Heart right ventricle (tissue), 16 donors: ENCODE results near the gene SNRPD2. TPM values are rescaled to one million over a fixed set of nuclear protein-coding genes. Genes with fewer than 3 reads are reported as not detected.
A peak's percentile ranks its signal among the peaks of the same experiment; 100 is the strongest.

Experiments used
- ATAC-seq, 8 donors: fragments of 200-7000 bp; cut with Tn5 transposase; one replicate each; pipeline ENCODE4 v1.9.1; 2020; ENCODE audit warnings: mild to moderate bottlenecking in 8 of 8, moderate library complexity in 8 of 8, moderate number of reproducible peaks in 1 of 8
- DNase-seq, 2 donors: peaks; one replicate each; pipeline ENCODE4 v3.0.0-alpha.2; 2020
- H3K27ac ChIP-seq, 10 donors: fragments of 200-600 bp; sonication (generic) in 2 of 10; one replicate each; pipeline versions ENCODE4 v1.5.0 to v1.8.0; 2020 to 2022; ENCODE audit warnings: mild to moderate bottlenecking in 3 of 10
- H3K27me3 ChIP-seq, 7 donors: fragments of 200-600 bp; one replicate each; pipeline ENCODE4 v1.8.0; 2021 to 2022; ENCODE audit warnings: mild to moderate bottlenecking in 2 of 7
- H3K36me3 ChIP-seq, 9 donors: fragments of 200-600 bp; sonication (generic) in 1 of 9; one replicate each; pipeline versions ENCODE4 v1.5.0 to v1.8.0; 2020 to 2022; ENCODE audit warnings: mild to moderate bottlenecking in 2 of 9
- H3K4me1 ChIP-seq, 9 donors: fragments of 200-600 bp; sonication (generic) in 1 of 9; one replicate each; pipeline versions ENCODE4 v1.5.0 to v1.8.0; 2020 to 2022; ENCODE audit warnings: mild to moderate bottlenecking in 4 of 9
- H3K4me3 ChIP-seq, 10 donors: fragments of 200-600 bp; sonication (generic) in 2 of 10; one replicate each; pipeline versions ENCODE4 v1.5.0 to v1.8.0; 2020 to 2022; ENCODE audit warnings: mild to moderate bottlenecking in 7 of 10, moderate library complexity in 2 of 10
- H3K9me3 ChIP-seq, 11 donors: fragments of 200-600 bp in 10 of 11; sonication (generic) in 2 of 11; one replicate each; pipeline versions ENCODE4 v1.5.0 to v1.8.0; 2013 to 2022; ENCODE audit warnings: mild to moderate bottlenecking in 2 of 11, control low read depth in 1 of 11, moderate library complexity in 1 of 11
- CTCF ChIP-seq, 9 donors: fragments of 200-600 bp; sonication (generic) in 2 of 9; IDR thresholded peaks; one replicate each; pipeline versions ENCODE4 v1.5.0 to v1.8.0; 2021 to 2022; ENCODE audit warnings: antibody characterized with exemption in 9 of 9, mild to moderate bottlenecking in 5 of 9, moderate library complexity in 1 of 9
- WGBS, 2 donors: extraction: QIAGEN DNeasy Blood & Tissue Kit; methylation state at CpG; one replicate each; pipeline ENCODE4 v1.1.7; 2013; ENCODE audit warnings: inconsistent platforms in 1 of 2; 5-methylcytosine and 5-hydroxymethylcytosine counted together
- intact Hi-C, 10 donors: fragments of 100-400 bp; cut with DNase I; formaldehyde crosslinking; loops; one replicate each; pipeline versions ENCODE4 v1.11.1 to v1.14.2; 2022
- long read RNA-seq, 3 donors: library from polyadenylated mRNA; unstranded; transcript quantifications; one replicate each; pipeline ENCODE4 v2.0.0, GENCODE V29; 2020 to 2021
- polyA plus RNA-seq, 2 donors: library from polyadenylated mRNA; stranded (reverse); fragments of 200-250 nt; gene quantifications; one replicate each; pipeline ENCODE4 v1.2.3, GENCODE V29; 2013
- total RNA-seq, 10 donors: library from RNA; stranded (reverse); fragmentation: NEBNext Ultra II Directional in 3 of 10; extraction: Animal tissue kit (Norgen Biotek cat#: 25700) in 3 of 10; gene quantifications; one replicate each; pipeline versions ENCODE4 v1.2.1 to v1.2.4, GENCODE V29; 2021 to 2023
- donor health status: Arrhythmogenic right ventricular cardiomyopathy.
- donor health status: ischemic (EF 13 %, LVEDD 7.1; RV severe dilation, severe dysfunction).
- donor health status: healthy with polysubstance abuse.
- donor health status: DM: no; HTN: yes; CAD: no.
- donor health status: DM: no; HTN: no; CAD: no.
- donor health status: ischemic (EF 25% LVEDD 6.9; RV normal size, moderate dysfunction).
- donor health status: ischemic (EF 25% LVEDD 5.7; RV mildly dilated, moderate dysfunction).
- donor health status: healthy.
- donor health status: DM: yes; HTN: yes; CAD: no.
- donor health status: Ischemic cardiomyopathy.
- donor health status: ischemic (EF 35%, LVEDD 5.7; RV mildly dilated, moderate dysfunction).
- donor health status: nonischemic (EF 11% LVEDD 7.7; RV severe dilation, severe dysfunction).
- donor health status: DM: yes; HTN: yes; CAD: no.
- donor health status: PGD.
- donor health status: ischemic (EF 29% LVEDD 5.4; RV normal size, mild dysfunction).
- donor health status: nonischemic (EF 23%, LVEDD 6.1; RV moderate dilation, normal function).

SNRPD2 gene
- 100 to 1,000 TPM; 216 to 268 (median 240) TPM for total RNA-seq
- 100 to 1,000 TPM; 316 to 464 TPM for polyA plus RNA-seq
- long read RNA-seq, donor 1, transcript SNRPD2-201 (3 exons, 901 nt) = major isoform, 94 of 151 reads
- long read RNA-seq, donor 1, partial matches to known transcripts = 11 of 151 reads
- long read RNA-seq, donor 1, other reads (novel, unspliced or antisense) = 45 of 151 reads
- long read RNA-seq, donor 2, transcript SNRPD2-201 (3 exons, 901 nt) = major isoform, 81 of 143 reads
- long read RNA-seq, donor 2, partial matches to known transcripts = 9 of 143 reads
- long read RNA-seq, donor 2, other reads (novel, unspliced or antisense) = 53 of 143 reads
- long read RNA-seq, donor 3, transcript SNRPD2-201 (3 exons, 901 nt) = major isoform, 6 of 7 reads
- long read RNA-seq, donor 3, partial matches to known transcripts = 1 of 7 reads
- long read RNA-seq, donor 3, other reads (novel, unspliced or antisense) = 0 of 7 reads

- Histone ChIP-seq H3K4me1 (peaks cover 2 to 18% (median 15%) of the 10 kb centered on the region in 9 donors), H3K4me3 (peak within 1 kb of the TSS; percentile 65 to 96 (median 72)), H3K27me3 (no peaks in the 10 kb centered on the region), H3K36me3 (peaks cover 0 to 39% (median 18%) of the 10 kb centered on the region in 9 donors), H3K9me3 (no peaks in the 10 kb centered on the region), H3K27ac (peak within 1 kb of the TSS; percentile 28 to 94 (median 87))
- 0% methylated on average over 35 to 36 of the region's 36 CpGs for WGBS, 2 donors
- DNase-seq (peak; percentile 92 to 93), ATAC-seq (peak; percentile 81 to 95 (median 88))
- TF ChIP-seq CTCF (IDR thresholded peaks at IDR 0.05) = peak in 2 of 9 donors; percentile 14 to 26
- intact Hi-C loops = loop anchor here in 6 of 10 donors (1.0 to 5.0 kb wide), 4 partner anchors 26 to 79 kb away; partner anchors contain the start of genes SIX5 (in 2 of the 6) and FBXO46 (in 1 of the 6)
Measured at GRCh38 chr19:45691516-45692186, at the start of gene SNRPD2. Gene SNRPD2, minus strand, starts transcription at chr19:45691953. Its CDS starts 65 bp downstream, at chr19:45691888.

GRCh38 chr19:45739498-45740439, 48.0 kb upstream of the SNRPD2 start:
- no peak overlapping the region for H3K27ac ChIP-seq
- DNase-seq (no peak), ATAC-seq (peak in 1 of 8 donors; percentile 13)
- 85 to 91% methylated on average over 10 of the region's 10 CpGs for WGBS, 2 donors
- H3K4me3 ChIP-seq = no peak overlapping the region
- no peak for TF ChIP-seq CTCF (IDR thresholded peaks at IDR 0.05)
- intact Hi-C loops = no loop called here
- peaks cover 0 to 14% (median 0%) of the 10 kb centered on the region in 7 donors for H3K27me3 ChIP-seq
- H3K9me3 ChIP-seq = no peaks in the 10 kb centered on the region
- H3K4me1 ChIP-seq = no peaks in the 10 kb centered on the region
- no peaks in the 10 kb centered on the region for H3K36me3 ChIP-seq

GRCh38 chr19:45733160-45733810, 41.5 kb upstream of the SNRPD2 start, which contains the start of gene MEIOSIN:
Gene MEIOSIN, plus strand, starts transcription at chr19:45733439. Its CDS starts 1,938 bp downstream, at chr19:45735377.
- no peak within 1 kb of the TSS for H3K27ac ChIP-seq
- DNase-seq (no peak), ATAC-seq (no peak)
- no peak for TF ChIP-seq CTCF (IDR thresholded peaks at IDR 0.05)
- H3K9me3 ChIP-seq = no peaks in the 10 kb centered on the region
- no peaks in the 10 kb centered on the region for H3K36me3 ChIP-seq
- H3K4me3 ChIP-seq = no peak within 1 kb of the TSS
- no peaks in the 10 kb centered on the region for H3K27me3 ChIP-seq
- intact Hi-C loops = no loop called here
- WGBS, 2 donors = 90 to 91% methylated on average over 59 of the region's 59 CpGs
- peaks cover 2 to 22% (median 15%) of the 10 kb centered on the region in 9 donors for H3K4me1 ChIP-seq
